ENCODE results near the gene CILP2. TPM values are rescaled to one million over a fixed set of nuclear protein-coding genes. Genes with fewer than 3 reads are reported as not detected.

Gene CILP2
- total and polyA plus RNA-seq, 2 of the 4 experiments (the other 2 are of a cell fraction): 0.18 to 0.87 TPM

- Histone ChIP-seq H2AK9ac (replicated peaks; ENCODE audit: low read depth, low read length, poor library complexity) (peak overlapping the region; percentile 63), H3K18ac (ENCODE audit: low read depth, low read length) (no peak overlapping the region), H3K4me2 (ENCODE audit: low read depth, low read length) (no peak overlapping the region), H4K20me1 (ENCODE audit: insufficient read depth, low read length) (no peaks in the 10 kb centered on the region; the same call in 1 of the 2 replicates), H3K14ac (replicated peaks; ENCODE audit: low read depth, low read length) (no peak overlapping the region), H2BK5ac (ENCODE audit: low read depth, low read length, poor library complexity, severe bottlenecking) (no peak overlapping the region), H3K4me3 (ENCODE audit: insufficient read depth, low read depth, low read length) (no peak overlapping the region), H2BK120ac (ENCODE audit: low read depth, low read length) (no peak overlapping the region), H3K9me3 (ENCODE audit: control insufficient read depth, insufficient read depth, low read length) (no peaks in the 10 kb centered on the region), H3K27ac (ENCODE audit: insufficient read depth, low read length) (no peak overlapping the region), H2AK5ac (ENCODE audit: low read depth, low read length) (no peak overlapping the region), H3K9ac (ENCODE audit: low read depth, low read length) (no peak overlapping the region), H2BK20ac (ENCODE audit: low read depth, low read length) (no peak overlapping the region), H3K79me1 (ENCODE audit: low read depth in 1 of 2, low read length in 2 of 2) (no peaks in the 10 kb centered on the region), H4K5ac (ENCODE audit: low read depth, low read length) (no peak overlapping the region), H3K36me3 (ENCODE audit: control insufficient read depth, insufficient read depth, low read length) (no peaks in the 10 kb centered on the region), H2AFZ (replicated peaks; ENCODE audit: low read length, poor library complexity) (peak overlapping the region; percentile 4), H4K8ac (ENCODE audit: low read depth in 2 of 2, low read length in 2 of 2) (no peak overlapping the region), H3K4ac (ENCODE audit: low read depth, low read length) (no peak overlapping the region; the same call in 1 of the 2 replicates), H4K91ac (ENCODE audit: insufficient read depth, low read depth, low read length) (no peak overlapping the region), H3K23ac (ENCODE audit: low read depth, low read length) (no peak overlapping the region), H3K27me3 (ENCODE audit: control insufficient read depth, insufficient read depth, low read length) (peaks cover 12% of the 10 kb centered on the region; the same call in 1 of the 2 replicates), H3K4me1 (ENCODE audit: control insufficient read depth, insufficient read depth, low read length) (no peaks in the 10 kb centered on the region), H3K56ac (ENCODE audit: extremely low read depth, insufficient read depth, low read length) (no peak overlapping the region), H2BK15ac (ENCODE audit: low read depth, low read length) (no peak overlapping the region), H3K9me1 (ENCODE audit: insufficient read depth, low read length) (no peaks in the 10 kb centered on the region)
- ChIA-PET POLR2A (ENCODE audit: unreplicated experiment) (no interaction called here), CTCF (interaction anchor here (1.0 to 2.2 kb wide), 2 partner anchors 19 to 22 kb away, joined by 3 to 6 read pairs; no protein-coding TSS in a partner anchor)
- WGBS, 2 experiments (ENCODE audit: extremely low coverage in 2 of 2, insufficient read length in 1 of 2): 70% methylated on average over 13 of the region's 14 CpGs; no CpG with 5 or more reads in 1 of the 2 experiments
- no peak for ATAC-seq (ENCODE audit: low read depth)
- BruUV-seq (replicated peaks): no TSS peak
- dilution Hi-C loops (cut with HindIII; ENCODE audit: low sequenced_read_pairs, unreplicated experiment) (no loop called here), intact Hi-C loops (cut with micrococcal nuclease) (loop anchor here (5.0 kb wide), 1 partner anchor 90 kb away; the partner anchor contains the start of gene GMIP), in situ Hi-C loops (cut with MboI; ENCODE audit: low sequenced_read_pairs) (no loop called here)
- no peak for TF ChIP-seq NFE2L2 (IDR thresholded peaks at IDR 0.05; ENCODE audit: low read depth, low read length)
- no peak for TF ChIP-seq ELK1 (IDR thresholded peaks at IDR 0.05; ENCODE audit: borderline replicate concordance, low read depth, low read length)
- TF ChIP-seq RFX5 (IDR thresholded peaks at IDR 0.05; ENCODE audit: low read depth, low read length): no peak
- no peak for TF ChIP-seq USF2 (IDR thresholded peaks at IDR 0.05; ENCODE audit: low read depth, low read length)
- TF ChIP-seq RAD21 (IDR thresholded peaks at IDR 0.05; ENCODE audit: low read length): no peak
- peak; percentile 15 for DNase-seq
These were observed 13.8 kb downstream of the CILP2 start for GRCh38 chr19:19551853-19552192.

All from IMR-90 (cell line).